ENCODE measurements around the gene KIF26B.

KIF26B gene

DNA sequence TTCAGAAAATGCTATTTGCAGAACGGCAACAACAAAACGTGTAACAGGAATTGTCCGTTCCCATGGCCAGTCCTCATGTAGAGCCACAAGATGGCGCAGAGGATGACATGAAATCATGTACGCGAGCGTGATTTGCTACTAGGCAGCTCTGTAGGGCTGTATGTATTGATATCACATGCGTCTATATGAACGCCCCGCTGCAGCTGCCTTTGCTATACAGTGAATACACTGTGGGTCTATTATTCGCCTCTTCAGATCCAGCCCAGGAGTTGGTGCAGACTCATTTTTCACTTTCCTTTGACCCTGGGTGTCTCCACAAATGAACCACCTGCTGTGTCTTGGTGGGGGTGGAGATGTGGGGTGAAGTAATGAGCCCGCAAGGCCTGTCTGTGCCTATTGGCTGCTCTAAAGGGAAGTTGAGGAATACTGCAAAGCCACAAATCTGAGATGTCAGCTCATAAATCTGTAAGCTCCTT lies 361.5 kb downstream of the KIF26B start:
- no peak overlapping the region for H3K27ac ChIP-seq (ENCODE audit: low read length)
- peaks cover 18% of the 10 kb centered on the region for H3F3A ChIP-seq (ENCODE audit: insufficient read depth, low read length)
- TF ChIP-seq, protein P1, sequence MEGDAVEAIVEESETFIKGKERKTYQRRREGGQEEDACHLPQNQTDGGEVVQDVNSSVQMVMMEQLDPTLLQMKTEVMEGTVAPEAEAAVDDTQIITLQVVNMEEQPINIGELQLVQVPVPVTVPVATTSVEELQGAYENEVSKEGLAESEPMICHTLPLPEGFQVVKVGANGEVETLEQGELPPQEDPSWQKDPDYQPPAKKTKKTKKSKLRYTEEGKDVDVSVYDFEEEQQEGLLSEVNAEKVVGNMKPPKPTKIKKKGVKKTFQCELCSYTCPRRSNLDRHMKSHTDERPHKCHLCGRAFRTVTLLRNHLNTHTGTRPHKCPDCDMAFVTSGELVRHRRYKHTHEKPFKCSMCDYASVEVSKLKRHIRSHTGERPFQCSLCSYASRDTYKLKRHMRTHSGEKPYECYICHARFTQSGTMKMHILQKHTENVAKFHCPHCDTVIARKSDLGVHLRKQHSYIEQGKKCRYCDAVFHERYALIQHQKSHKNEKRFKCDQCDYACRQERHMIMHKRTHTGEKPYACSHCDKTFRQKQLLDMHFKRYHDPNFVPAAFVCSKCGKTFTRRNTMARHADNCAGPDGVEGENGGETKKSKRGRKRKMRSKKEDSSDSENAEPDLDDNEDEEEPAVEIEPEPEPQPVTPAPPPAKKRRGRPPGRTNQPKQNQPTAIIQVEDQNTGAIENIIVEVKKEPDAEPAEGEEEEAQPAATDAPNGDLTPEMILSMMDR (IDR thresholded peaks at IDR 0.05; ENCODE audit: low read length): no peak
- TF ChIP-seq EZH2phosphoT487 (IDR thresholded peaks at IDR 0.05; ENCODE audit: low read length) (no peak), EZH2 (optimal IDR thresholded peaks at IDR 0.05; ENCODE audit: low read depth, low read length) (no peak)
- H3K9ac ChIP-seq (ENCODE audit: low read length): no peak overlapping the region
- DNase-seq: no peak
- no peaks in the 10 kb centered on the region for H3K79me2 ChIP-seq (ENCODE audit: low read length)
- no peak overlapping the region for H2AFZ ChIP-seq (ENCODE audit: low read length)
- H3K4me2 ChIP-seq (ENCODE audit: low read depth, low read length): no peak overlapping the region
- H3K9me2 ChIP-seq (replicated peaks; ENCODE audit: insufficient read depth, low read length): no peaks in the 10 kb centered on the region
- no peak overlapping the region for H3K4me3 ChIP-seq (ENCODE audit: low read length)
- H3K9me3 ChIP-seq (replicated peaks; ENCODE audit: insufficient read depth, low read length): no peaks in the 10 kb centered on the region
- H3K36me3 ChIP-seq (replicated peaks; ENCODE audit: insufficient read depth, low read length): no peaks in the 10 kb centered on the region
- H3K27me3 ChIP-seq (replicated peaks; ENCODE audit: insufficient read depth, low read length): 0 out of 2 replicates have a peak, but pooled peaks cover 2% of the 10 kb centered on the region
- peaks cover 18% of the 10 kb centered on the region for H3K4me1 ChIP-seq (ENCODE audit: low read length)
- H4K20me1 ChIP-seq (ENCODE audit: insufficient read depth, low read length): no peaks in the 10 kb centered on the region

DNA sequence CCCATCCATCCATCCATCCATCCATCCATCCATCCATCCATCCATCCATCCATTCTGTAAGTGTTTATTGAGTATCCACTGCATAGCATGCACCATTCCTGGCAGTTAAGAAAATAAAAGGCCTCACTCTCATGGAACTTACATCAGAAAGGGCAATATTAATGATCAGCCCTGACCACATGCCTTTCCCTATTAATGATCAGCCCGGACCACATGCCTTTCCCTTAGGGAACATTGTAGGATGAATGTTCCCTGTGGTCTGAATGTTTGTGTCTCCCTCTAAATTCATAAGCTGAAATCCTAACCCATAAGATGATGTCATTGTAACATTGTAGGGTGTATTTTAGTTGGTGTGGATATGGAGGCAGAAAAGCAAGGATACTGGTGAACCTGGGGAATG lies 365.8 kb downstream of the KIF26B start:
- no peak for DNase-seq
- Histone ChIP-seq H3K36me3 (replicated peaks; ENCODE audit: insufficient read depth, low read length) (no peaks in the 10 kb centered on the region), H3K27ac (ENCODE audit: low read length) (no peak overlapping the region), H3K4me3 (ENCODE audit: low read length) (no peak overlapping the region), H3F3A (ENCODE audit: insufficient read depth, low read length) (no peaks in the 10 kb centered on the region), H3K9me3 (replicated peaks; ENCODE audit: insufficient read depth, low read length) (no peaks in the 10 kb centered on the region), H3K9ac (ENCODE audit: low read length) (no peak overlapping the region), H3K27me3 (replicated peaks; ENCODE audit: insufficient read depth, low read length) (no peaks in the 10 kb centered on the region), H3K4me2 (ENCODE audit: low read depth, low read length) (no peak overlapping the region), H3K79me2 (ENCODE audit: low read length) (no peaks in the 10 kb centered on the region), H4K20me1 (ENCODE audit: insufficient read depth, low read length) (no peaks in the 10 kb centered on the region), H2AFZ (ENCODE audit: low read length) (no peak overlapping the region), H3K4me1 (ENCODE audit: low read length) (no peaks in the 10 kb centered on the region), H3K9me2 (replicated peaks; ENCODE audit: insufficient read depth, low read length) (no peaks in the 10 kb centered on the region)
- TF ChIP-seq EZH2 (optimal IDR thresholded peaks at IDR 0.05; ENCODE audit: low read depth, low read length) (no peak), EZH2phosphoT487 (IDR thresholded peaks at IDR 0.05; ENCODE audit: low read length) (no peak)
- TF ChIP-seq, protein P1 (IDR thresholded peaks at IDR 0.05; ENCODE audit: low read length): no peak

DNA sequence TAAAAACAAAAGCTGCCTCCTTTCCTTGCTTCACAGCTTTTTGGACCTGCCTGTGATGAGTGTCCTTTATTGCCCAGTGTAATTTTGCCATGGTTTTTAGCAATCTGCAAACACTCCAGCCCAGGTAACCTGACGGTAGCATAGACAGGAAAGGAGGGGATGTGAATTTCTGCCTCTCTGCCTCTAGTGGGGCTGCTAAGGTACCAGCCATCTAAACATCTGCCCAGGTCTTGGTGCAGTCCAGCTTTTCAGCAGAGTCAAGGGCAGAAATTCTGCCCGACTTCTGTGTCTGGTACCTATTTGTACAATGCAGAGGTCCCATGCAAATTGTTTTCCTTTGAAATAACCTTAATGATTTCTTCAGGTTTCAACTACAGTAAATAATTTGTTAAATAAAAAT lies 371.4 kb downstream of the KIF26B start:
- Histone ChIP-seq H3K9me3 (replicated peaks; ENCODE audit: insufficient read depth, low read length) (no peaks in the 10 kb centered on the region), H3K79me2 (ENCODE audit: low read length) (no peaks in the 10 kb centered on the region), H3K36me3 (replicated peaks; ENCODE audit: insufficient read depth, low read length) (no peaks in the 10 kb centered on the region), H3K4me1 (ENCODE audit: low read length) (no peaks in the 10 kb centered on the region), H3K27ac (ENCODE audit: low read length) (no peak overlapping the region), H3K9me2 (replicated peaks; ENCODE audit: insufficient read depth, low read length) (no peaks in the 10 kb centered on the region), H3K27me3 (replicated peaks; ENCODE audit: insufficient read depth, low read length) (no peaks in the 10 kb centered on the region), H3K4me2 (ENCODE audit: low read depth, low read length) (no peak overlapping the region), H3K4me3 (ENCODE audit: low read length) (no peak overlapping the region), H2AFZ (ENCODE audit: low read length) (no peak overlapping the region), H3F3A (ENCODE audit: insufficient read depth, low read length) (no peaks in the 10 kb centered on the region), H3K9ac (ENCODE audit: low read length) (no peak overlapping the region), H4K20me1 (ENCODE audit: insufficient read depth, low read length) (no peaks in the 10 kb centered on the region)
- DNase-seq: no peak
- TF ChIP-seq EZH2 (optimal IDR thresholded peaks at IDR 0.05; ENCODE audit: low read depth, low read length) (no peak), EZH2phosphoT487 (IDR thresholded peaks at IDR 0.05; ENCODE audit: low read length) (no peak)
- TF ChIP-seq, protein P1 (IDR thresholded peaks at IDR 0.05; ENCODE audit: low read length): no peak

Data from MM.1S (cell line).